GM18873 (cell line): ENCODE results near the gene DIAPH3.
"Not testable (repeated sequence)": the region's sequence is repeated elsewhere in the genome, so short reads cannot be mapped to it uniquely, and the experiment has no call there.

ENCODE experiments used
- ATAC-seq: cut with Tn5 transposase; IDR thresholded peaks from one replicate; pipeline ENCODE4 v1.9.1; 2021; ENCODE audit warnings: mild to moderate bottlenecking, moderate library complexity, moderate number of reproducible peaks; ENCODE audit not compliant: unreplicated experiment, low FRiP score

DIAPH3 gene, protein sequence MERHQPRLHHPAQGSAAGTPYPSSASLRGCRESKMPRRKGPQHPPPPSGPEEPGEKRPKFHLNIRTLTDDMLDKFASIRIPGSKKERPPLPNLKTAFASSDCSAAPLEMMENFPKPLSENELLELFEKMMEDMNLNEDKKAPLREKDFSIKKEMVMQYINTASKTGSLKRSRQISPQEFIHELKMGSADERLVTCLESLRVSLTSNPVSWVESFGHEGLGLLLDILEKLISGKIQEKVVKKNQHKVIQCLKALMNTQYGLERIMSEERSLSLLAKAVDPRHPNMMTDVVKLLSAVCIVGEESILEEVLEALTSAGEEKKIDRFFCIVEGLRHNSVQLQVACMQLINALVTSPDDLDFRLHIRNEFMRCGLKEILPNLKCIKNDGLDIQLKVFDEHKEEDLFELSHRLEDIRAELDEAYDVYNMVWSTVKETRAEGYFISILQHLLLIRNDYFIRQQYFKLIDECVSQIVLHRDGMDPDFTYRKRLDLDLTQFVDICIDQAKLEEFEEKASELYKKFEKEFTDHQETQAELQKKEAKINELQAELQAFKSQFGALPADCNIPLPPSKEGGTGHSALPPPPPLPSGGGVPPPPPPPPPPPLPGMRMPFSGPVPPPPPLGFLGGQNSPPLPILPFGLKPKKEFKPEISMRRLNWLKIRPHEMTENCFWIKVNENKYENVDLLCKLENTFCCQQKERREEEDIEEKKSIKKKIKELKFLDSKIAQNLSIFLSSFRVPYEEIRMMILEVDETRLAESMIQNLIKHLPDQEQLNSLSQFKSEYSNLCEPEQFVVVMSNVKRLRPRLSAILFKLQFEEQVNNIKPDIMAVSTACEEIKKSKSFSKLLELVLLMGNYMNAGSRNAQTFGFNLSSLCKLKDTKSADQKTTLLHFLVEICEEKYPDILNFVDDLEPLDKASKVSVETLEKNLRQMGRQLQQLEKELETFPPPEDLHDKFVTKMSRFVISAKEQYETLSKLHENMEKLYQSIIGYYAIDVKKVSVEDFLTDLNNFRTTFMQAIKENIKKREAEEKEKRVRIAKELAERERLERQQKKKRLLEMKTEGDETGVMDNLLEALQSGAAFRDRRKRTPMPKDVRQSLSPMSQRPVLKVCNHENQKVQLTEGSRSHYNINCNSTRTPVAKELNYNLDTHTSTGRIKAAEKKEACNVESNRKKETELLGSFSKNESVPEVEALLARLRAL

DNA sequence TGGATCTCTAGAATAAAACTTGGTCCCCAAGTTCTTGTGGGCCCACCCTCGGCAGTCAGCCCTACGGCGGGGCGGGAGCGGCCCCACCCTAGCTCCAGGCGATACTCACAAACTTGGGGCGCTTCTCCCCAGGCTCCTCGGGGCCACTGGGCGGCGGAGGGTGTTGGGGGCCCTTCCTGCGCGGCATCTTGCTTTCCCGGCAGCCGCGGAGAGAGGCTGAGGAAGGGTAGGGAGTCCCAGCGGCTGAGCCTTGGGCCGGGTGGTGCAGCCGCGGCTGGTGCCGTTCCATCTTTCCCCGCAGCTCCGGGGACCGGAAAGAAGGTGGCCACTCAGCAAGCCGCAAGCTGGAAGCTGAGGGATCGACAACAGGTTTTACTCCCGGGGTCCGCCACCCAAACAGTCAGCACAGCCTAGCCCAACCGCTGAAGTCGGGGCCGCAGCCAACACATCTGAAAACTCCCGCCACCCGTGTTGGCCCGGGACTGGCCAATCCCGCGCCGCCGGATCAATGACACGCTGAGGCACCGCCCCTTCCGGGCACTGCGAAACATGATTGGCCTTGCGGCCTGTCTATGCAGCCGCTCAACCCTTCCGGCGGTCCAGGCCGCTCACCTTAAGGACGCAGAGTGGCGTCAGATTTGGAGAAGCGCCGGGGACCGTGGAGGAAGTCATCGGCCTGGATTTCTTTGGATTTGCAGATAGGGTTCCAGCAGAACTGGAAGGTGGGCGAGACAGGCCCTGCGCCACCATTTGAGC lies at the start of gene DIAPH3:
TSS of gene DIAPH3 (minus strand) at position 451 of the 756 bp plus-strand sequence. CDS start at position 289, 162 bp downstream.
- peak; percentile 100 for ATAC-seq

DNA sequence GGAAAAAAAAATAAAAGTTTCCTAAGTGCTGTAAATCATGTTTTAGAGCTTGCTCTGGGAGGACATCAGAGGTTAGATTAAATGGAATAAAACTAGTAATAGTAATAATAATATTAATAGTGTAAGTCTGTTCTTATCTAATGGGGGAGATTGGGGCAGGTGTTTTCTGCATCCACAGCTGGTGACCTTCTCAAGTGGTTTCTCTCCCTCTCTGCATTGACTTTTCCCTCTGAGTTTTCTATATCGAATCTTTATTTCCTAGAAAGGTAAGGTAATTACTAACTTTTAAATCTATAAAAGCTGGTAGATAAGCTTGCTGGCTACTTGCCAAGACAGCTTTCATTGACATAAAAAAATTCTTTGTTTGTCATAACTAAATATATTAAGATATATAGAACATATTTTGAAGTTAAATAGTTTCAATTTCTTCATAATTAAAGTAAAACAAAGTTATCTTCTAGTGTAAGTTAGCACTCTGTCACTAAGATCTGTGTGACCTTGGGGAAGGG lies 49.6 kb upstream of the DIAPH3 start:
- no peak for ATAC-seq

DNA sequence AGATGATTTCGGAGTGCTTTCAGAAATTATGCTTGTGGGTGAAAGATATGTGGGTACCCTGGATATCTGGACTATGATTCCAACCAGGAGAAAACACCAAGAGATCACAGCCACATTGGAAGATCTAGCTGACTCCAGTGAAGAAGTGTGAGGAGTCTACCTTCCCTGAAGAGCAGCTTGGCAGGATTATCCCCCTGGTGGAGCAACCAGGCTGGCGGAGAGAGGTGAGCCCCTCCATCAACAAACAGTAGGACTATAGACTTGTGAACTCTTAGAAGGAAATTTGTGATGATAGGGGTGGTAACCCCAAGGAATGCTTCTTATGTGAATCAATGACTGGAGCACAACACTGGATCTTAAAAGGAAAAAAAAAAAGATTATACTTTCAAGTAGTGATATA lies 47.8 kb upstream of the DIAPH3 start:
- ATAC-seq = no peak

DNA sequence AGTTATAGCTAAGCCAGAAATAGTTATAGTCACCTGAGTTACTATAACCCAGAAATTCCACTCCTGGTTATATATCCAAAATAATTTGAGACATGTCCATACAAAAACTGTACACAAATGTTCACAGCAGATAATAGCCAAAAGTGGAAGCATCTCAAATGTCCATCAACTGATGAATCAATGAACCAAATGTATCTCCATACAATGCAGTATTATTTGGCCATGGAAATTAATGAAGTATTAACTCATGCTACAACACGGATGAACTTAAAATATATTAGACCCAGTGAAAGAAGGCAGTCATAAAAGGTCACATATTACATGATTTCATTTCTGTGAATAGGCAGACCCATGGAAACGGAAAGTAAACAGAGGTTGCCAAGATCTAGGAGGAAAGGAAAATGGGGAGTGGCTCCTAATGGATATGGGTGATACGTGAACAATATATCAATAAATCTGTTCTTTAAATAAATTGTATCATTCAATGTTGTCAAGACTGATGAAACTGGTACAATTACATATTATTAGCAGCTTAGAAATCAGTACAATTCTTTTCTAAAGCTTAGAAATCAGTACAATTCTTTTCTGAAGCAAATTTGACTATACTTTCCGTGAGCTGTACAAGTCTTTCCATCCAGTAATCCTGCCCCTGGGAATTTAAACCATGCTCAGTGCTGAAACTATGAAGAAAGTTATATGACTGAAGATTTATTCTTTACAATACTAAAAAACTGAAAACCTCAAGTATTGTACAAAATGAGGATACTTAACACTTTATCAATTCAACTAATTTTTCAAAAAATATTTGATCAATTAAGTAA lies 47.0 kb upstream of the DIAPH3 start:
- no peak for ATAC-seq

DNA sequence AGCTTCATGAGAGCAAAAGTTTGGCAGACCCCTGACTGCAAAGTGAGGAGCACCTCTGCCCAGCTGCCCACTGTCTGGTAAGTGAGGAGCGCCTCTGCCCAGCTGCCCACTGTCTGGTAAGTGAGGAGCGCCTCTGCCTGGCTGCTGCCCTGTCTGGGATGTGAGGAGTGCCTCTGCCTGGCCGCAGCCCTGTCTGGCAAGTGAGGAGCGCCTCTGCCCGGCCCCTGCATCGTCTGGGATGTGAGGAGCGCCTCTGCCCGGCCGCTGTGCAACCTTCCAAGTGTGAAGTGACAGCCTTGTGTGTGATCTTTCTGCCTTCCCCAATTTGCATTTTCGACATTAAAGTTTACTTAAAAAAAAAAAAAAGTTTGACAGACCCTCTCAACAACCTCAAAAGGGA lies 41.8 kb upstream of the DIAPH3 start:
- not testable (repeated sequence) for ATAC-seq

DNA sequence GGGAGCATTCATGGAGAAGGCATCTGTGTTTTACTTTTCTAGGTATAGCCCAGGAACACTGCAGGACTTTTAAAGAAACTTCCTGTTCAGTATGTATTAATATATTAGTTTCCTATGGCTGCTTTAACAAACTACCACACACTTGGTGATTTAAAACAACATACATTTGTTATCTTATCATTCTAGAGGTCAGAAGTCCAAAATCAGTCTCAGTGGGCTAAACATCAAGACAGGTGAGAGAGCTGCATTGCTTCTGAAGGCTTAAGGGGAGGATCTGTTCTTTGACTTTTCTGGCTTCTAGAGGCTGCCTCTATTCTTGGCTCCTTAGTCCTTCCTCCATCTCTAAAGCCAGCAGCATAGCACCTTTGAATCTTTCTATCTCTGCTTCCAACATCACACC lies 37.6 kb upstream of the DIAPH3 start:
- no peak for ATAC-seq

DNA sequence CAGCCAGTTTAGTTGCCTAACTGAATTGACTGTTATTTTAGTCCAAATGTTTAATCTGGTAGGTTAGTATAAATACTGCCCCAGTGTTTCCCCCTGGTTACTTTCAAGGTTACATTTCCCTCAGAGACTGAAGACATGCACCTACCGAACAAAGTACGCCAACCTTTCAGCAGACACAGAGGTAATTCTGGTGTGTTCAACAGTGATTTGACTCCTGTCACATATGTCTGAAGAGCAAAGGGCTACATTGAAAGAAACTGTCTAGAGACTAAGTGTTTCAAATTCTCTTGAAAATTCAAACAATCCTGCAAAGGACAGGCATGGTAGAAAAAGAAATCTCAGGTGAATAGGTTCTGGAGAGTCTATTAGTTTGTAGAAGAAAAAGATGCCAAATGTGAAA lies 32.2 kb upstream of the DIAPH3 start:
- ATAC-seq = not testable (repeated sequence)

DNA sequence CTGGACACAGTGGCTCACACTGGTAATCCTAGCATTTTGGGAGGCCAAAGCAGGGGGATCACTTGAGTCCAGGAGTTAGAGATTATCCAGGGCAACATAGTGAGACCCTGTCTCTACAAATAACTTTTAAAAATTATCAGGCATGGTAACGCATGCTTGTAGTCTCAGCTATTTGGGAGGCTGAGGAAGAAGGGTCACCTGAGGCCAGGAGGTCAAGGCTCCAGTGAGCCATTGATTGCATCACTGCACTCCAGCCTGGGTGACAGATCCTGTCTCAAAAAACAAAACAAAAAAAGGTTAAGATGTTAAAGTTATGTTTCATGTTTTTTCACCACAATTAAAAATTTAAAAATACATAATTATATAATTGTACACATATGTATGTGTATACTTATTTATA lies 19.2 kb upstream of the DIAPH3 start:
- no peak for ATAC-seq

DNA sequence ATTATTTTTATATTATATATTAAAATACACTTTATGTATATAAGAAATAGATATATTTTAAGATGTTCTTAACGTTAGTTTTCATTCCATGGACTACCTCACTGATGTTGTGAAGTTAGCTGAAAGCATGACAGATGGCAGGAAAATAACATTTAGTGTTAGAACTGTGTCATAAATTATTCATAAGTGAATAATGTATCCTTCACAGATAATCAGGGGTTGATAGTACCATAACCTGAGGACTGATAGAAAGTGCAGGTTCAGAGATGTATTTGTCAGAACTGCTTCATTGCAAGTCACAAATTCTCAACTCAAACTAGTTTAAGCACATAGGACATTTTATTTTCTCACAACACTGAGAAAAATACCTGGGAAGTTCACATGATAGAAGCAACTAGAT lies 14.6 kb upstream of the DIAPH3 start:
- no peak for ATAC-seq

DNA sequence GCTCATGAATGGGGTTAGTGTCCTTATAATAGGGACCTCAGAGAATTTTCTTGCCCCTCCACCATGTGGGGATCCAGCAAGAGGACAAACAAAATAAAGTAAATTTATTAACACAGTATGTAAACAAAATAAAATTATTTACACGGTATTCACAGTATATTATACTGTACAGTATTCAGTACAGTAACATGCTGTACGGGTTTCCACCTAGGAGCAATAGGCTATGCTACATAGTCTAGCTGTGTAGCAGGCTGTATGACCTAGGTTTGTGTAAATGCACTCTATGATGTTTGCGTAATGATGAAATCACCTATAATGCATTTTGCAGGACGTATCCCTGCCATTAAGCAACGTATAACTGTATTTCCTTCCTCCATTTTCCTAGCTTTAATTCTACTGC lies 11.8 kb upstream of the DIAPH3 start:
- no peak for ATAC-seq

DNA sequence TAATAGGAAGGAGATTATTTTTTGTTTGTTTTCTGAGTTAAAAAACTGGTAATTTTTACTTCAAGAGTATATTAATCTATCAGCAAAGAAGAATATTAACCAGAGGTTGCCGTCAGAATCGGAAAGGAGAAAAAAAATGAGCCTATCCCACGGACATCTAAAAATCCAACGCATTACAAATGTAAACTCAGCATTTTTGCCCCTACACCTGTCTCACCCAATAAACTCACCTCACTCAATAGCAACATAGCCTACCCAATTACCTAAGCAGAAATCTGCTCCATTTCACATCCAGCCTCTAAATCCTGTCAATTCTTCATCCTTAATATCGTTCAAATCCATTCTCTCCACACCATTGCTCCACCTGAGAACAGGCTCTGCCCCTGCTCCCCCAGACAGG lies 10.4 kb upstream of the DIAPH3 start:
- no peak for ATAC-seq

DNA sequence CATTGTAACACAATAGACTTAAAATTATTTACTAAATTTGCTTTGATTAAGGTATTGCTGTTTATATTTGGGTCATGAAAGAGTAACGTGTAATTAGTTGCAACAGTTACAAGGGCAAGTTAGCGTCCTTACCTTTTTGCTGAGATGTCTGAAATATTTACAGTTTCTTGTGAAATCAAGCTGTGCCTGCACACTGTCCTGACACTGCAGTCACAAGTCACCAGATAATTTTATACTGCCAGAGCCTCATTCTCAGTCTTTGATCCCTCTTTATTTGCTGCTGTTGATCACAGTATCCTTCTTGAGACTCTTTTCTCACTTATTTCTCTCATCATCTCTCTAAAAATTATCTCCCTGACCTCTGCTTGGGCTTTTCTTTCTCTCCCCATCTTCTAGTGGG lies 8.4 kb upstream of the DIAPH3 start:
- no peak for ATAC-seq

DNA sequence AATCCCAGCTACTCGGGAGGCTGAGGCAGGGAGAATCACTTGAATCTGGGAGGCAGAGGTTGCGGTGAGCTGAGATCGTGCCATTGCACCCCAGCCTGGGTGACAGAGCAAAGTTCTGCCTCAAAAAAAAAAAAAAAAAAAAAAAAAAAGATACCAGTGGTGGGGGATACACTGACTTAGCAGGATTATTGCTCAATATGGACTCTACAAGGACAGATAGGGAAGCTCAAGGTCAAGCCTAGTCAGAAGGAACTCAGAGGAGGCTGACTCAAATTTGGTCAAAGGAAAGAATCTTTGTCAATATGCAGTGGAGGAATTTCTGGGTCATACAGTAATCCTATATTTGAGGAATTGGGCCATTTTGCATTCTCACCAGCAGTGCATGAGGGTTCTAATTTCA lies 6.7 kb upstream of the DIAPH3 start:
- no peak for ATAC-seq

DNA sequence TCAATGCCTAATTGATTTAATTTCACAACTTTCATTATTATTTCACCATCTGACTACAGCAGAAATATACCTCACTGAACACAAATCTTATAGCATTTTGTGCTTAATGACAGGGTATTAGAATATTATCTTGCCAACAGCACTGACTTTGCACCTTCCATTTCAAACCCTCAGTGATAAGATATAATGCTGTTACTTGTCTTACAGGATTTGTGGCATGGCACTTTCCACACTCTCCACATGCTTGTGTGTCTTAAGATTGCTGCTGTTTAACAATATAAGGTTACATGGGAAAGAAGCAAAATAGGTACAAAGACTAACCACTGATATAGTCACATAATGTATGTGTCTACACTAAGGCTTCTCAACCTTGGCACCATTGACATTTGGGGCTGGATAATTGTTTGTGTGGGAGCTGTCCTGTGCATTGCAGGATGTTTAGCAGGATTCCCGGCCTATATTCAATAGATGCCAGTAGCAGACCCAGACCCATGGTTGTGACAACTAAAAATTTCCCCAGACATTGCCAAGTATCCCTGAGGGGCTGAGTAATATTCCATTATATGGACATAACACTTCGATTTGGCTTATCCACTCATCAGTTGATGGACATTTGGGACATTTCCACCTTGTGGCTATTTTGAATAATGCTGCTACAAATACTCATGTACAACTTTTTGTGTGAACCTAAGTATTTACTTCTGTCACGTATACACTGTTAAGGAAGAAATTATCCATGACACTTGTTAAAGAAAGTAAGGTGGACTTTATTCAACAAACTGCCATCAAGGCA lies 5.7 kb upstream of the DIAPH3 start:
- no peak for ATAC-seq

DNA sequence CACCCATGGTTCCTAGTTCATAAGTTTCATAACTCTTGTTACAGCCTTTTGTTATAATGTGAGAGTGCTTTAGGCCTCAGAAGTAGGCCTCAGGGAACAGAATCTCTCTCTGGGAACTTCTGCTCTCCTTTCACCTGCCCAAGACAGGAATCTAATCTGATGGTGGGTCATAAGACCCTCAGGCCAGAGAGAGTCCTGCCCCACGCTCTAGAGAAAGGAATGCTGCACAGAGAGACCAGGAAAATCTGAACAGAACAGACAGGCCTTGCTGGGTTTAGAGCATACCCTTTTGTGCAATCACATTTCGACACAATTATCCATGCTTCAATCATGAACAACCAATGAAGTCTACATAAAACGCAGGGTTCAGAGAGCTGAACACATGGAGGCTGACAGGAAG lies 3.4 kb upstream of the DIAPH3 start:
- ATAC-seq = no peak

DNA sequence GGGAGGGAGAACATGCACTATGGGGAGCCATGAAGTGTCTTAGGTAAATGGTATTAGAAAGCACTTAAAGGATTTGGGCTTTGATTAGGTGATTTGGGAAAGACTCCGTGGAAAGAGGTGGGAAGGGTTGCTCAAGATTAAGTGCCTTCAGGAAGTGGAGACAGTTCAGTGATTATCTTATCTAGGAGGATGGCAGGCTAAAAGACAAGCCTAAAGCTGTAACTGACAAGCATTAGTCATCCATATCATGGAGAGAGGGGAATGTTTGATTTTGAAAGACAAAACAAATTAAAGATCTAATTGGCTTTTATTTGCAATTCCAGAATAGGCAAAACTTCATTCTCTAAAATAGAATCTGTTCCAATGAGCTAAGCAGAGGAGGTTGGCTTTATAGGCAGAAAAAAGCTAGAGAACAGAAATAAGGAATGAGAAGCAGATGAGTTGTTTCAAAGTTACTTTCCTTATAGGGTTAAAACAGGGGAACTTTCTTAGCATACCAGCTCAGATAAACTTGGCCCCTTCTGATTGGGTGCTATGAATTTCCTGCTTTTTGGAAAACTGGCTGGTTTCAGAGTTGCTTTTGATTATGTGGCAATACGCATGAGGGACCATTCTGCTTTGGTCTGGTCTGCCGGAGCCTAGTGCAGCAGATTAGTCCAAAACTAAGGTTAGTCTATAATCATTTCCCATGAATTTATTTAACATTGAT lies 1.8 kb upstream of the DIAPH3 start:
- no peak for ATAC-seq

DNA sequence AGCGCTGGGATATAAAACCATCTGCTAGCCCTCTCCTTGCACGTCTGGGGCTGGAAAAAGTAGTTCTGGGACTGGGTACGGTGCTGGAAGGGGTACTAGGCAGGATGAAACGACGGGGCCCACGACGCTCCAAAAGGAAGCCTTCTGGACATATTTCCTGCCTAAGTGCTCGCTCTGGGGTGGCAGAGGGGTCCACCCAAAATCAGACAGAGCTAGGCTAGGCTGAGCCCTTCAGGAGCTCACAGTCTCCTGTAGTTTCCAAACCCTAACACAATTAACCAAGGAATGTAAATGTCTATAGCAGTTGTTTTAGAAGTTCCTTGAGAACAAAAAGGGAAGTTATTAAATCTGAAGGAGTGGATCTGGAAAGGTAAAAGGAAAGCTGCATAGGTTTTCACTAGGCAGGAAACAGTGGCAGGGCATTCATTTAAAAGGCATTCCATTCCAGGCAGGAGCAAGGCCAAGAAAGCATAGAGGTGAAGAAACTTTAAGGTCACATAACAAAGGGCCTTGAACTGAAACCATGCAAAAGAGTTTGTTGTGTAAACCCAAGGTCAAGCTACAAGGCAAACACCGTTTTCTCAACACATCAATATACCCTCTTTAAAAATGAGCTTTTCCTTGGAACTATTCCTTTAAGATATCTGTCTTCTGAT lies 634 bp upstream of the DIAPH3 start:
- no peak for ATAC-seq
